Activated T-helper 9 cell treated with anti-CD3 and anti-CD28 coated beads, Interleukin-2, amount 50 U/mL, for 16 hours (primary cell): ENCODE measurements around the gene LYRM4.
A peak's percentile ranks its signal among the peaks of the same experiment; 100 is the strongest.

Experiments
- DNase-seq: peaks from one replicate; pipeline ENCODE4 v3.0.0-alpha.2; 2020; ENCODE audit warnings: low read depth

LYRM4 gene

DNA sequence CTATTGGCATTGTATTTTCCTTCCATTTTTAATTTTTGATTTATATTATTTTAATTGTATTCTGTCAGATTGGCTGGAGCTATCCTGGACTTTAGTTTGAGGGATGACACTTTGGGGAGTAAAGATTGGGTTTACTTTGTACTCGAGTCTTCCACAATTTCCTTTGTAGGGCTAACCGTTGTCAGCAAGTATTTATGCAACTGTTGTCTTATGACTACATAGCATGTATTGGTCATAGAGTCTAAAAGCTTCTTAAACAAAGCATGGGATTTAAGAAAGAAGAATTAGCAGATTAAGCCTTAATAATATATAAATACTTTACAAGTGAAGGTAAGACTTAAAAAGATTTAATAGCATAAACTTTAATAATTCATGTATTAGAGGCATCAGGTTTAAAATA, 20.2 kb upstream of the LYRM4 start:
- DNase-seq, result no peak

DNA sequence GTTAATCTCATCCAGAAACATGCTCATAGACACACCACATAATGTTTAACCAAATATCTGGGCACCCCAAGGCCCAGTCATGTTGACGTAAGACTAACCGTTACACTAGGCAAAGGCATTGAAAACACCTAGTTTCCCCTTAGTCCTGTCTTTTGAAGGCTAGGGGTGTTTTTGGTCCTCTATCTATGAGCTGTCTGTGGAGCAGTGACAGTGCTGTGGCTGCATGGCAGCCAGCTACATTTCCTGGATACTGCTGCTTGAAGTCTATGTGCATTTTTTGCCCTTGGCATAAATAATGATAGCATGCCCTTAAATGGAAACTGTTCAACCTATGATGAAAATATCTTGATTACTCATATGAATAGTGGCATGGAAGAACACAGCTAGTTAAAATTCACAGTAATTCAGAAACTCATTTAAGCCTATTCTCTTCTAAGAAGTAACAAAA, 19.2 kb upstream of the LYRM4 start:
- DNase-seq, result no peak

DNA sequence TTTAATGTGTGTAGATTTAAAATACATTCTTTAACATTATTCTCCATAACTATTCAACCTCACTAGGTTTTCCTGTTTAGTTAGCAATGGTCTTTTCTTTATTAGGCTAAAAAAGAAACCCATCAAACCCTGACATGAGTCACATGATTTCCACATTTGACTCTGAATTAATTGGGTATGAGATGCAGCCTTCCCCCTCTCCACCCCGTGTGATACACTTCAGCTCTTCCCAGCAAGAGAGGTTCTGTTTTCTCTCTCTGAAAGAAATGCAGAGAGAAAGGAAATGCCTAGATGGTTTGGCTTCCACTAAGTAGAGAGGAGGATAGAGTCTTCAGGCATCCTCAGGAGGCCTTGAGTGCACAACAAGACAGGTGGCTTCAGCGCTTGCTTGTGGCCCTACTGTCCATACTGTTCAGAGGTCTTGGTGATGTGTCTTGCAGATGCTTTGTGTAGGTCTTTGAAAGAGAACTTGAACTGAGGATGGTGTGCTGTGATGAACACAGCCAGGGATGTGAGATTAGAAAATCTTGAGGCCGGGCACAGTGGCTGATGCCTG, 17.9 kb upstream of the LYRM4 start:
- DNase-seq, result no peak

DNA sequence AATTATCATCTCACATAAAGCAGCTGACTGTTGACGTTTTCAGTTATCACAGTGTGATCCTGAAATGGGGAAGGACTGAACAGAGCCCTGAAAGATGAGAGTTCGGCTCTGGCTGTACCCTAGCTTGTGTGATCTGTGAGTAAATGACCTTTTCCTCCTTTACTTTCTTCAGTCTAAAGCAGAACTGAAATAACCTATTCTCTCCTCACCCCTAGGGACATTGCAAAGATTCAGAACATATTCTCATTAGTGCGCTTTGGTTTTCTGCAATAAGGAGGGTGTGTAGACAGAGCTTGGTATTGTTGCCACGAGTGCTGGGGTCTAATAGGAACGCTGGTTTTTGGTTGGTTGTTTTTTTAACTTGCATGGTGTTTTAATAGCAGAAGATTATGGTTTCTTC, 17.3 kb upstream of the LYRM4 start:
- no peak for DNase-seq

DNA sequence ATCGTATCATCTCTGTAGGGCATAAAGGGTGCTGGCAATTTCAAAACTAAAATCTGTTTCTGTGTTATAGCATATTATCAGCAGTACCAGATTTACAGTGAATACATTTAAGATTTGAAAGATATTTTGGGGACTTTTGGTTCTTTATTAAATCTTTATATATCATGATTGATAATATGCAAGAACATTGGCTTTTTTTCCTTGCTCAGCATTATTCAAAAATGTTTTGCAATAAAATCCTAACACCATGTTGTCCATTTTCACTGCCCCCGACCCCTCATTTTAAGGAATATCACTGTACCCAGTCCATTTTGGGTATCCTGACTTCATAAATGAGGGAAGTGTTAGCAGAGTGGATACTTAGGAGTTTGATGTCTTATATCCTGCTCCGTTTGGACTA, 16.8 kb upstream of the LYRM4 start:
- no peak for DNase-seq

DNA sequence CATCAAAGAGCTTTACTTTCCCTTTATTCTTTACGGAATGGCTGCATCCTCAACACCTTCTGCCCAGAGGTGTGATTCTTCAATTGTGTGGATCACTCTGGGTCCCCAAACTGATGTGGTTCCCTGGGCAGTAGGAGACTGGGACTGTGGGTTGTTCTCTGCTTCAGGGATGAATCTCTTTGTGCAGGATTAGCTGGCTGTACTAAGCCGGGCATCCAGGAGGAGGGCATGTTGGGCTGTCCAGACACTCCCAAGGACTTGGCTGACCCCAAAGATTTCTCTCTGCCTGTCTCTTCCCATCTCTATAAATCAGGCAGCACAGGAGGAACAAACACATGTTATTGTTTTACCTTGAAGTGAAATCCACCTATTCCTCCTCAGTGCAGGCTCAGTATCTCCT, 15.8 kb upstream of the LYRM4 start:
- no peak for DNase-seq

DNA sequence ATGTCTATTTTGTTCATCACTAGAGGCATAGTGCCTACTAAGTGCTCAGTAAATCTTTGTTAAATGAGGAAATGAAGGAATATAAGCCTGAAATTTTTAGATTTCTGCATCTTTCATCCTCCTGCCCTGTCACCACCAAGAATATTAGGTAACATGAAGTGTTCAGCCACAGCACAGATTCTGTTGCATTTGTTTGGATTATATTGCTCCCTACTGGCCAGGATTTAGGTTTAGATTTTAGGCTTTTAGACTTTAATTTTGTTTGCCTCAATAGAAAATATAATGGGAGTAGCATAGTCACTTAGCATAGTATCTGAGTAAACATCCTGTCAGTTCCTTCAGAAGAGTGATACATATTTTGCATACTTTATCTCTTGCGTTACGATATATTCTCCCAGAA, 14.7 kb upstream of the LYRM4 start:
- no peak for DNase-seq

DNA sequence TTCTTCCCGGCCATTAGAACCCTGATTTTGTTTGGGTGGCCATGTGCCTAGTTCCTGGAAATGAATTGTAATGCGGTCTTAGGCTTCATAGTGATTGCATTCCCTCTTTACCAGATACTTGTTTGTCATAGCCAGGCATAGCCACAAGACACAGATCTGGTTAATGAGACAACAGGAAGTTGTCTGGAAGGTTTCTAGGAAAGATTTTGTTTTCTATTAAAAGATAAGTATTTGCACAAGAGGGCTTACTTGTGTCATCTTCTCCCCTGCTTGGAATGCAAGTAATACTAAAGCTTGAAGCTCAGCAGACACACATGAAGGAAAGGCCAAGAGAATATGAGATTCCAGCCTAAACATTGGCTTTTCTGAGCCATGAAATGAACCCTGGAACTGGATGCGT, 13.5 kb upstream of the LYRM4 start:
- DNase-seq, result no peak

DNA sequence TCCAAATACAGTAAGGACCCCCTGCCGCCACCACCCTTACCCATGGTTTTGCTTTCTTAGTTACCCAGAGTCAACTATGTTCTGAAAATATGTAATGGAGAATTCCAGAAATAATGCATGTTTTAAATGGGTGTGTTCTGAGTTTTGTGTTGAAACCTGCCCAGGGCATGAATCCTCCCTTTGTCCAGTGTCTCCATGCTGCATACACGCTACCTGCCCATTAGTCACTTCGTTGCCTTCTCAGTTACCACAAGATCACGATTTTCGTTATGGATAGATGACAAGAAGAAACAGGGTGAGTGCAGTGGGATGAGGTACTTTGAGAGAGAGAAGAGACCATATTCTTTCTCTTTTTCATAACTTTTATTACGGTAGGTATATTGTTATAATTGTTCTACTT, 11.2 kb upstream of the LYRM4 start:
- DNase-seq, result no peak

DNA sequence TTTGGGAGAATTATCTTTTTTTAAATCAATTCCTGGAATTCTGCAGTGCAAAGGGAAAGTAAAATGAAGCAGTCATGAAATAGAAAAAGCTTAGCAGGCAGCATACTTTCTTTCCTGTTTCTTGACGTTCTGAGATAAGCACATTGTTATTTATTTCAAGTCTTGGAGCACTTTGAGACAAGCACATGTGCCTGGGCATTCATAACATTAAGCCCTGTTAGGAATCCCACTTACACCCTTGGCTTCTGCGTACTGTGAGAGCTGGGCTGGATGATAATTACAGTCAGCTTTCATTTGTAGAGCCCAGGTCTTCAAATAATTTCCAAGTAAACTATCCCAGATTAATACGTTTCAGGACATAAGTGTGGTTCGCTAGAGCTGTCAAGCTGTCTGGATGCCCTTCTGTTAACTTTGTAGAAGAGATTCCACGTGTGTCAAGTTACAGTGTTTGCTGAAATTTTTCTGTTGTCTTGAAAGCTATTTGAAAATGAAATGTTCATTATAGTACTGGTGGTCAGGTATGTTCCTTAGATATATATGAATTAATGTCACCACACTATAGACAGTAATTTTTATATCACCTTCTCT, 9.4 kb upstream of the LYRM4 start:
- DNase-seq, result no peak

DNA sequence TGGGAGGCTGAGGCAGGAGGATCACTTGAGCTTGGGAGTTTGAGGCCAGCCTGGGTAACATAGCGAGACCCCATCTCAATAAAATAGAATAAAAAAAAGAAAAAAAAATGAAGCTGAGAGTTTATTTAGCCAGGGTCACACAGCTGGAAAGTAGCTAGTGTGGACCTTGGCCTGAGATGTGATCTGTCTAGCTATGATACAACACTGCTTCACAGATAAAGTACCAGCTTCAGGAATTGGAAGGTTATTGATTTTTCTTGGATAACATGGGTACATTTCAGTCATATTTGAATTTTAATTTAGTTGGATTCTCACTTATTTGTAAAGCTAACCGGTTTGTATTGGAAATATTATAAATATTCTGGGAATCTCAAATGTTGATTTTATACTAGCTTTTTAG, 5.7 kb upstream of the LYRM4 start:
- no peak for DNase-seq

DNA sequence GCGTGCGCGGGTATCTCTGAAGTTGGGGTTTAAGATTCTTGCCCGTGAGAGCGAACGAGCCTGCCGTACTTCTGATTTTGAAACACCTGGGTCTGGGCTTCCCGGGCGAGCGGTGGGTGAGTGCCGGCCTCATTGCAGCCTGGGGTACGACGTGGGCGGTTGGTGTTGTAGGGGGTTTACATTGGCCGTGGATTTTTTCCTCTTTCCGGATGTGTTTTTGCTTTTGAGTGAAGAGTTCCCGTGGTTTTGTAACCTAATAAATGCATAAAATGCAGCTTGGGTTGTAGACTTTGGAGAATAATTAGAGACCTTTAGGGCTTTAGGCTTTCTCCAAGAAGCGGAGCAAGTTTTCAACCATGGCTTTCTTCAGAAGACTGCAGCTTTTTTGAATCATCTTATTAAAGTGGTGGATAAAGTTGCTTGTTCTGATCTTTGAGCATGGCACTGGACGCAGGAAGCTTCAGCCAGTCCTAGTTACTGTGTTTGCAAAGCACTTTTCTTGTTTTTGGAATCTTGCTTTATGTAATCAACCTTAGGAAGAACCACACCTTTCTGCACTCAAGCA, 877 bp upstream of the LYRM4 start:
- DNase-seq, result no peak

DNA sequence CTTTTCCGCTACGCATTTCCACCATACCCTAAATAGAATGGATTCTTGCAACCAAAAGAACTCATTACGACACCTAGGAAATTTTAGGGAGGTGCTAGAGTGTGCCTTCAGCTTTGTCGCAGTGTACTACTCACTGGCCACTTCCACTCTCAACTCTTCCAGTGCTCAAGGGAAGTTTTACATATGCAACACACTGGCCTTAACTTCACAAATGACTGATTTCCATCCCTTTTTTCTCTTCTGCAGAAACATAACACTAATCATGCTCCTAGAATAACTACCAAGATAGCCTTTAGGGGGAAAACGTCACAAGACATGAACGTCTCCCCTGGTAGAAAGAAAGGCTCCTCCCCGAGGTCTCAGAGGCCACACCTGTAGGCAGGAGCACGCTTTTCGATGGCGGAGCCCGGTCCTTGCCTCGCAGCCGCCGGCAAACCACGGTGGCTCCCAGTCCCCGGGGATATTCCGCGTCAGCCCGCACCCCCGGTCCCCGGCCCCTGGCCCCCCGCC, 584 bp downstream of the LYRM4 start:
- DNase-seq, result peak; percentile 66

DNA sequence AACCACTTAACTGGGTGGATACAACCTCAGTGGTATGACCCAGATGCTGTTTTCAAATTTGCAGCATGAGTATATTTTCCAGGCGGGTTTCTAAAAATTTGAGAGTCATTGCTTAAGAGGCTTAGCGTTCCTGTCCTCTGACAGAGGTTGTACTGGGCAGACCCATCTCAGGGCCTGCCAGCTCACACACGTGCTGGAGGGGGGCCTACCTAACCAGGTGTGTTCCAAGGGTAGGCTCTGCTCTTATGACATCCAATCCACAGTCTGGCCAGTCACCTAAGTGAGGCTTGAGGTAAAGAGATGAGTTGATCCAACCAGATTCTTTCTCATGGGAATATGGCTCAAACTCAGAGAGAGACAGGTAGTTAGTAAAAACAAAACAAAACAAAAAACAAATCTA, 1.3 kb downstream of the LYRM4 start:
- no peak for DNase-seq

DNA sequence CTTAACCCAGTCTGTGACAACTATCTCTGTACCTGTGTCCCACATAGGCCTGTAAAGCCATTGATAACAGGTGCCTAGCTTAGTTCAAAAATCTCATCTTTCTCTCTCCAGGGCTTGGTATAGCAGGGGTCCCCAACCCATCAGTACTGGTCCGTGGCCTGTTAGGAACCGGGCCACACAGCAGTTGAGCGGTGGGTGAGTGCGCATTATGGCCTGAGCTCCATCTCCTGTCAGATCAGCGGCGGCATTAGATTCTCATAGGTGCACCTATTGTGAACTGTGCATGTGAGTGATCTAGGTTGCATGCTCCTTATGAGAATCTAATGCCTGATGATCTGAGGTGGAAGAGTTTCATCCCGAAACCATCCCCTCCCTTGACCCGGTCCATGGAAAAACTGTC, 3.4 kb downstream of the LYRM4 start:
- no peak for DNase-seq

DNA sequence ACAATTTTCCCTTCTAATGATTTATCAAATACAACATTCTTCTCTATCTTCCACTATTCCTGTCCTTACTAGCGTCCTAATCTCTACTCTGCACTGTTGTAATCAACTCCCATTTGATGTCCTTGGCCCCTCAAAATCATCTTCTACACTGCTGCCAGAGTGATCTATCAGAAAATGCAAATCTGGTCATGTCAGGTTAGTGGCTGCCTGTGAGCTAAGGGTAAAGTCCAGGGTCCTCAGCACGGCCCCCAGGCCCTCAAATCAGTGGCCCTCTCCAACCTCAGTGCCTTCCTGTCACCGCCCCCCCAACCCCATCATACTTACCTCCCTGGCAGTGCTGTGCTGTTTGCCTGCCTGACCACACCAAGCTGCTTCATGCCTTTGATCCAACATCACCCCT, 3.8 kb downstream of the LYRM4 start:
- no peak for DNase-seq

DNA sequence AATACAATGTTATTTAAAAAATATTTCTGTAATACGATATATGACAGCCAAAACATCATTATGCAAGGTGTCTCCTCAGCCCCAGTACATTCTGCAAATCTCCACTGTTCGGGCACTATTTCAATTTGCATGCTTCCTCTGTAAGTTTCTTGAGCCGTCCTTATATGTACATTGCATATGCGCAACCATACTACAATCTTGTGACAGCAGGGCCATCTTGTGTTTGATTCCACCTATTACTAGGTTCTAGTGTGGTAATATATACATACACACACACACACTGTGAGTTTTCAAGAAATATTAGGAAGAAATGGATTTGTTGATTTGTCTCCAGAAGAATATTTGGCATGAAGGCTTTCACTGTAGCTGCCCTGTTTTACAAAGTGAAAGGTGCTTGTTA, 9.8 kb downstream of the LYRM4 start:
- DNase-seq, result no peak

DNA sequence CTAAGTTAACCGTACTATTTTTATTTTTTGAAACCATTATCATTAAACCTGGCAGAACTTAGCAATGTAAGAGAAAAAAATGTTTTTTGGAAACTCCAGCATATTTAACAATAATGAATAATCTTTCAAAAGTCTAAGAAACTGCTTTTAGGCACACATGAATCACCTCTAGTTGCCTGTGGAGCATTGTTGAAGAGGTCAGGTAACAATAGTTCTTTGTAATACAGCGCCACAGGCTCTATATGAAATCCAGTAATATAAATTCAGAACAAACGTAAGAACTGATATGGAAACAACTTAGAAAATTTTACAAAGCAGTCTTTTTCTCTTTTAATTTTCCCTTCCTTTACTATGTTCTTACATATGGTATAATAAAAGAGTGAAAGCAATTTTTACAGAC, 10.3 kb downstream of the LYRM4 start:
- no peak for DNase-seq

DNA sequence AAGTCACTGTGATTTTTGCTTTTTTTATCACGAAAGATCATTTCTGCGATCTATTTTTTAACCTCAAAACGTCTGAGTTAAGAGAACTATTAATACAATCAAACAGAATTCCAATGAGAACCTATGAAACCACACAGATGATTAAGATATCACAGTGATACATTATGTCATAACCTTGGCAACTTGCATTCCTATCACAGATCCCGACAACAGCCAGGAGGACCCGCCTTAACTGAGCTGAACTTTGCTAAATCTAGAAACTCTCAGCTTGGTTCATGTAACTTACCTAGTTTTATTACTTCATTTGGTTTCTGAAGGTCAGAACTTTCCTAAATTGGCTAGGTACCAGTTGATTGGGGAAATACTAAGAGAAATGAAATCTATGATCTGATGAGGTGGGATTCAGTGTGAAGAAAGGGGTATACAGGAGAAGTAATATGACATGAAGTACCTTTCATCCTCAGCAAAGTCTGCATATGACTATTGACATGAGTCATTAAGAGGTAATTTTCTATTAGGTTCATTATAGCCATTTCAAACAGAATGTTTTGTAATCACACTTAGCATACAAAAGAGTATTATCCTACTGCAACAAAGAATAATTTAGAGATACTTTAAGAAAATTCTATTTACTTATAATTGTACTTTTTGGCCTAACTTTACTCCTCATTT, 11.2 kb downstream of the LYRM4 start:
- DNase-seq, result no peak

DNA sequence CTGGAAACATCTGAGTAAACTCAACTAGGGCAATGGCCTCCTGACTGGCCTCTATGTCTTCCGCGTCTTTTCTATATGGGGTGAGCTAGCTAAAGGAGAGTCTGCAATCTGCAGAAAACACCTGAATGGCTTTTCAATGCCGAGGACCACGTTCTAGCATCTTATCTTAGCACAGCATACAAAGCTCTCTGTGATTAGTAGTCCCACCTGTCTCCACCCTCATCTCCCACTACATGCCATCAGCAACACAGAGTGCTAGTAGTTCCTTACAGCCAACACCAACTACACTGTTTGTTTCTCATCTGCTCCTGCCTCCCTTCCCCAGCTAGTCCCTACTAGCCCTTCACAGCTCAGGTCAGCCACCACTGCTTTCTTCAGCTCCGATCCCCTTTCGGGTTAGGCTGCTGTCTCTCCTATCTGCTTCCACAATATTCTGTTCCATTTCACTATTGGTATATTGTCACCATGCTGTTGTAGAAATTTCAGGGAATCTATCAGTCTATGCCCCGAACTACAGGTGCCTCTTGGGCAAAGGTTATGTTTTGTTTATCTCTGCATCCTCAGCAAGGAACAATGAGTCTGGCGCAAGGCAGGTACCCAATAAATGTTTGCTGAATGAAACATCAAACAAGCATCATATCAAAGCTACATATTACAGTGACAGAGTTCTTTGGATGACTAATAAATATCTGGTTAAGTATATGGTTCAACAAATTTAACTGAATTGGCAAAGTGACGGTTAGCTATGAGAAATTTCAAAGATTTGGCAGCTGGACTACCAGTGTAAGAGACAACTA, 12.2 kb downstream of the LYRM4 start:
- no peak for DNase-seq

DNA sequence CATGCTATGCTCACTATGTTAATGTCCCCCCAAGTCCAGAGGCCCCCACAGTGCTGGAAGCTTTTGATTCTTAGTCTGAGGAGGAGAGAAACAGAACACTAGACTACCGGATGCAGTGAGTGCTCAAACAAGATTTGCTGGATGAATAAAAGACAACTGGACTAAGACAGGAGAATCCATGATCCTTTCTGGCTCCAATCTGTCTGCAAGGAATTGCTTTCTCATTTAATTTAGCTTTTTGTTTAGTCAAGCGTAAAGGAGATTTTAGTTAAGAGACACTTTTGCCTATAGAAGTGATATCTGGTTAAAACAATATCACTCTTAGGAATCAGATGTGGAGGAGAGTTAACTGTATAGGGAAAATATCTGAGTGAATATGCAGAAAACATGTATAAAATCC, 13.5 kb downstream of the LYRM4 start:
- DNase-seq, result no peak
